Cardiac muscle cell (in vitro differentiated cells and primary cell): ENCODE data around the gene PIEZO2. TPM values are rescaled to one million over a fixed set of nuclear protein-coding genes. Genes with fewer than 3 reads are reported as not detected.

Experiments used
- DNase-seq, 2 donors: peaks; one replicate each; pipeline versions ENCODE4 v3.0.0 to v3.0.0-alpha.2; 2010 to 2017; ENCODE audit warnings: low read depth in 1 of 2, low spot score in 1 of 2
- H3K27ac ChIP-seq: fragments of 200-600 bp; sonication (generic); 2 replicates; pipeline ENCODE4 v1.5.1; 2016
- H3K27me3 ChIP-seq: fragments of 200-600 bp; sonication (generic); 2 replicates; pipeline ENCODE4 v1.6.0; 2016; ENCODE audit warnings: control low read depth
- H3K36me3 ChIP-seq: fragments of 200-600 bp; sonication (generic); 2 replicates; pipeline ENCODE4 v1.5.1; 2016; ENCODE audit warnings: control low read depth
- H3K4me1 ChIP-seq: fragments of 200-600 bp; sonication (generic); 2 replicates; pipeline ENCODE4 v1.8.1; 2017; ENCODE audit warnings: low read depth, mild to moderate bottlenecking, mixed run types
- H3K4me3 ChIP-seq: fragments of 200-600 bp; sonication (generic); 2 replicates; pipeline ENCODE4 v1.5.1; 2016; ENCODE audit warnings: mild to moderate bottlenecking
- H3K9me3 ChIP-seq: fragments of 200-600 bp; sonication (generic); 2 replicates; pipeline ENCODE4 v1.5.1; 2017; ENCODE audit warnings: low read depth, mild to moderate bottlenecking, control low read depth
- polyA plus RNA-seq: library from polyadenylated mRNA; unstranded; fragments of >200 nt; fragmentation: Nextera tagmentation; extraction: Ambion mirVana; gene quantifications from 2 replicates; pipeline ENCODE4 v1.2.1, GENCODE V29; 2016
- total RNA-seq: library from RNA; depleted of rRNA; stranded (reverse); fragments of >200 nt; gene quantifications from 2 replicates; pipeline ENCODE4 v1.2.3, GENCODE V29; 2016
- TF ChIP-seq, protein P1 (sequence below): IDR thresholded peaks from 2 replicates; pipeline ENCODE4 v1.5.1; 2012; ENCODE audit warnings: low read depth, mild to moderate bottlenecking, low read length

PIEZO2 gene
- total and polyA plus RNA-seq, 2 experiments from 2014 or later, result 0.04 to 0.69 TPM

DNA sequence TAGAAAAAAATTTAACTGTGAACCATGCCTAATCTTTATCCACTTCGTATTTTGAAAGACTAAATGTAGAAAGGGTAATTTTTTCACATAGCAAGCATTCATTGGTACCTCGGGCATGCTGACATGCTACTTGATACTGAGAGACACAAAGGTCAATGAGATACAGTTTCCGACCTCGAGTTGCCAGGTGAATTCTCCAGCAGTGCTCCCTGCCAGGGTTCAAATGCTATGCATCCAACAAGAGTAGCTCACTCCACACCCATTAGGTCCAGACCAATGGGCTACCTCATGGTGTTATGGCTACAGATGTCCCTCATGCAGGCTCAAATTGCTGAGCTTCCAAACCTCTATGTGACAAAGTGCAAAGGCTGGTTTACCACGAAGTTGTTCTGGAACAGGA, 305.8 kb downstream of the PIEZO2 start:
- Histone ChIP-seq H3K27me3 (no peaks in the 10 kb centered on the region), H3K4me3 (no peak overlapping the region), H3K9me3 (no peaks in the 10 kb centered on the region), H3K27ac (no peak overlapping the region), H3K36me3 (no peaks in the 10 kb centered on the region), H3K4me1 (peaks cover 6% of the 10 kb centered on the region)
- DNase-seq, result peak in 1 of 2 donors; percentile 12
- TF ChIP-seq, protein P1, sequence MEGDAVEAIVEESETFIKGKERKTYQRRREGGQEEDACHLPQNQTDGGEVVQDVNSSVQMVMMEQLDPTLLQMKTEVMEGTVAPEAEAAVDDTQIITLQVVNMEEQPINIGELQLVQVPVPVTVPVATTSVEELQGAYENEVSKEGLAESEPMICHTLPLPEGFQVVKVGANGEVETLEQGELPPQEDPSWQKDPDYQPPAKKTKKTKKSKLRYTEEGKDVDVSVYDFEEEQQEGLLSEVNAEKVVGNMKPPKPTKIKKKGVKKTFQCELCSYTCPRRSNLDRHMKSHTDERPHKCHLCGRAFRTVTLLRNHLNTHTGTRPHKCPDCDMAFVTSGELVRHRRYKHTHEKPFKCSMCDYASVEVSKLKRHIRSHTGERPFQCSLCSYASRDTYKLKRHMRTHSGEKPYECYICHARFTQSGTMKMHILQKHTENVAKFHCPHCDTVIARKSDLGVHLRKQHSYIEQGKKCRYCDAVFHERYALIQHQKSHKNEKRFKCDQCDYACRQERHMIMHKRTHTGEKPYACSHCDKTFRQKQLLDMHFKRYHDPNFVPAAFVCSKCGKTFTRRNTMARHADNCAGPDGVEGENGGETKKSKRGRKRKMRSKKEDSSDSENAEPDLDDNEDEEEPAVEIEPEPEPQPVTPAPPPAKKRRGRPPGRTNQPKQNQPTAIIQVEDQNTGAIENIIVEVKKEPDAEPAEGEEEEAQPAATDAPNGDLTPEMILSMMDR, result no peak

DNA sequence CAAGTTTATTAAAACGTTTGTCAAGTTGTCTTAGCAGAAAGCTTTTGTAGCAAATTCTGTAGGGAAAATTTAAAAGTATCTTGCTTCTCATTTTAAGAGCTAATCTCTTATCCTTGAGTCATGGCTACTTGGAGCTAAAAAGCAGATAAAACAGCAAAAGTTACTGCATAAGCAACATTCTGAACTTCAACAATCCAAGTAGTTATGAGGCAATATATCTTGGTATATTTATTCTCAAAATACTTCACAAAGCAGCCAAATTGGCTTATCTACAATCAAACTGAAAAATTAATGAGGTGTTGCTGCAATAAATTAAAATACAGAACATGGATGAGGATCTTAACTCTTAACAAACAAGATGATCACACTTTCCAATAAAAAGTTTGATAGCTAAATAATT, 306.5 kb downstream of the PIEZO2 start:
- Histone ChIP-seq H3K36me3 (no peaks in the 10 kb centered on the region), H3K27ac (no peak overlapping the region), H3K4me1 (peaks cover 6% of the 10 kb centered on the region), H3K4me3 (no peak overlapping the region), H3K27me3 (no peaks in the 10 kb centered on the region), H3K9me3 (no peaks in the 10 kb centered on the region)
- DNase-seq, result peak in 1 of 2 donors; percentile 71
- TF ChIP-seq, protein P1, result no peak

DNA sequence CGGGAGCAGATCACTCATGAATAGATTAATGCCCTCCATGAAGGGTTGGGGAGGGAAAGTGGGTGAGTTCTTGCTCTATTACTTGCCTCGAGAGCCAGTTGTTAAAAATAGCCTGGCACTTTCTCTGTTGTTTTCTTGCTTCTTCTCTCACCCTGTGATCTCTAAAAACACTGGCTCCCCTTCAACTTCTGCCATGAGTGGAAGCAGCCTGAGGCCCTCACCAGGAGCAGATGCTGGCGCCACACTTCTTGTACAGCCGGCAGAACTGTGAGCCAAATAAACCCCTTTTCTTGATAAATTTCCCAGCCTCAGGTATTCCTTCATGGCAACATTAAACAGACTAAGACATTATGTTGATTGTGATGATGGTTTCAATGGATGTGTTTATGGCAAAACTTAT, 307.0 kb downstream of the PIEZO2 start:
- TF ChIP-seq, protein P1, result no peak
- no peak overlapping the region for H3K4me3 ChIP-seq
- H3K4me1 ChIP-seq, result peaks cover 6% of the 10 kb centered on the region
- DNase-seq, result no peak
- no peaks in the 10 kb centered on the region for H3K27me3 ChIP-seq
- H3K9me3 ChIP-seq, result no peaks in the 10 kb centered on the region
- no peaks in the 10 kb centered on the region for H3K36me3 ChIP-seq
- no peak overlapping the region for H3K27ac ChIP-seq

- H3K4me1 ChIP-seq, result peaks cover 6% of the 10 kb centered on the region
- peak in 1 of 2 donors; percentile 91 for DNase-seq
These were observed 308.2 kb downstream of the PIEZO2 start for GRCh38 chr18:10841203-10841602.

DNA sequence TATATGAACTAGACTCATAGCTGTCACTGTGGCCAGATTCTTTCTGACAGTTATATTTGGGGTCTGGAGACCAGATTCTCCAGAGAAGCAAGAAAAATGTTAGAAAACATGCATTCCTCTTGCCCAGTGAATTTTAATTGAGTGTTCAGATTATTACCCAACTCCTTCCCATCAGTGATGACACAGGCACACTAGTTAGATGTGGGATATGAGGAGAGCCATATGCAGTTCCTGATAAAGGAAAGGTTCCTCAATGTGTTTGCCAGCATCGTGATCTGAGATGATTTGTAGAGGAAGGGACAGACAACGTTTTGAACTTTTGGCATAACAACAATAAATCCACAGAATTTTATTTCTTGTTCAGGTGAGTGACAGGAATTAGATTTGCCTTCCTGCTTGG, 308.6 kb downstream of the PIEZO2 start:
- no peaks in the 10 kb centered on the region for H3K9me3 ChIP-seq
- H3K4me1 ChIP-seq, result peaks cover 6% of the 10 kb centered on the region
- no peaks in the 10 kb centered on the region for H3K36me3 ChIP-seq
- no peak overlapping the region for H3K4me3 ChIP-seq
- H3K27me3 ChIP-seq, result no peaks in the 10 kb centered on the region
- H3K27ac ChIP-seq, result no peak overlapping the region
- TF ChIP-seq, protein P1, result no peak
- peak in 1 of 2 donors; percentile 73 for DNase-seq

More at GRCh38 chr18:10841203-10841602, 308.2 kb downstream of the PIEZO2 start:
- no peak overlapping the region for H3K4me3 ChIP-seq
- no peaks in the 10 kb centered on the region for H3K9me3 ChIP-seq
- no peaks in the 10 kb centered on the region for H3K27me3 ChIP-seq
- no peaks in the 10 kb centered on the region for H3K36me3 ChIP-seq
- H3K27ac ChIP-seq, result no peak overlapping the region
- TF ChIP-seq, protein P1, result no peak

- no peaks in the 10 kb centered on the region for H3K36me3 ChIP-seq
- TF ChIP-seq, protein P1, result no peak
- H3K27ac ChIP-seq, result no peak overlapping the region
- H3K4me3 ChIP-seq, result no peak overlapping the region
- no peaks in the 10 kb centered on the region for H3K27me3 ChIP-seq
- DNase-seq, result no peak
- H3K9me3 ChIP-seq, result no peaks in the 10 kb centered on the region
- H3K4me1 ChIP-seq, result peaks cover 6% of the 10 kb centered on the region
These were observed 309.9 kb downstream of the PIEZO2 start for GRCh38 chr18:10839421-10839820.
